Measurements from ENCODE around the gene KIF21B.

DNA sequence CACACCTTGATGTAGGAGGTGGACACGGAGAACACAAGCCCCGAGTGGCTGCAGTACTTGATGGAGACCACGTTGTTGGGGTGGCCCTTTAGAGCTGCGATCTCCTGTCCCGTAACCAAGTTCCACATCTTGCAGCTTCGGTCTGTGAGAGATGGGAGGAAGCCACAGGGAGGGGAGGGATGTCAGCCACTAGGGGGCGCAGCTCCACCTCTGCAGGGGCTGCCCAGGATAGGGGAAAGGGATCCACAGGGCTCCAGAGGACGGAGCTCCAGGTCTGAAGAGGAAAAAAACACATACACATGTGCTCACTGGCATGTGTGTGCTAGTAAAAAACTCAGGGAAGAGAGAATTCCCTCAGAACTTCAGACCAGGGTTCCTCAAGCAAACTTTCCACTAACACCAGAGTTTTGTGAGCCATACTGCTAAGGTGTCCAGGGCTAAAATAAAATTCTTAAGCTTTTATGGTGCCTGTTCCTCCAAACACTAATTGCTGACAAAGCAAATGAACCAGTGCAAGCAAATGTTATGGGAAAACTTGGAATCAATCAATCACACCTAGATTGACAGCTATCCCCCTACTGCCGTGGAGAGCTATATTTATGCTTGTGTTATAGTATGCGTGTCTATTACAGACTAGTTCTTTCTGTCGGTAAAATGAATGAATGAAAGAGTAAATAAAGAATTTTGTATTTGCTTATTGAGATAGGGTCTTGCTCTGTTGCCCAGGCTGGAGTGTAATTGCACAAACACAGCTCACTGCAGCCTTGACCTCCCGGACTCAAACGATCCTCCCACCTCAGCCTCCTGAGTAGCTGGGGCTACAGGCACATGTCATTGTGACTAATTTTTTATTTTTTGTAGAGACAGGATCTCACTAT, 43.7 kb downstream of the KIF21B start:
- TF ChIP-seq POLR2A (IDR thresholded peaks at IDR 0.05) (no peak), CTCF (IDR thresholded peaks at IDR 0.05) (peak; percentile 34 to 51 (median 42))

Data from right lobe of liver (tissue), 4 donors.